Duodenal mucosa (tissue), 2 donors: Measurements from ENCODE around the gene NOL4L.

Experiments
- H3K27ac ChIP-seq: one replicate; pipeline ENCODE4 v1.7.0; 2013; ENCODE audit warnings: low read depth, low read length
- H3K27me3 ChIP-seq, 2 donors: one replicate each; pipeline ENCODE4 v1.7.0; 2013; ENCODE audit warnings: low read length in 2 of 2, control low read depth in 1 of 2; ENCODE audit not compliant: insufficient read depth in 2 of 2, control insufficient read depth in 1 of 2
- H3K36me3 ChIP-seq, 2 donors: one replicate each; pipeline ENCODE4 v1.7.0; 2013; ENCODE audit warnings: low read length in 2 of 2, control low read depth in 1 of 2; ENCODE audit not compliant: insufficient read depth in 2 of 2, control insufficient read depth in 1 of 2
- H3K4me1 ChIP-seq, 2 donors: one replicate each; pipeline ENCODE4 v1.7.0; 2013; ENCODE audit warnings: low read length in 2 of 2, control low read depth in 1 of 2; ENCODE audit not compliant: insufficient read depth in 2 of 2, control insufficient read depth in 1 of 2
- H3K4me3 ChIP-seq, 2 donors: one replicate each; pipeline ENCODE4 v1.7.0; 2013; ENCODE audit warnings: low read length in 2 of 2, low read depth in 1 of 2
- H3K9ac ChIP-seq, 2 donors: one replicate each; pipeline ENCODE4 v1.7.0; 2013; ENCODE audit warnings: low read length in 2 of 2, low read depth in 1 of 2
- H3K9me3 ChIP-seq, 2 donors: one replicate each; pipeline ENCODE4 v1.7.0; 2013; ENCODE audit warnings: low read length in 2 of 2, control low read depth in 1 of 2; ENCODE audit not compliant: control insufficient read depth in 1 of 2

Gene NOL4L

DNA sequence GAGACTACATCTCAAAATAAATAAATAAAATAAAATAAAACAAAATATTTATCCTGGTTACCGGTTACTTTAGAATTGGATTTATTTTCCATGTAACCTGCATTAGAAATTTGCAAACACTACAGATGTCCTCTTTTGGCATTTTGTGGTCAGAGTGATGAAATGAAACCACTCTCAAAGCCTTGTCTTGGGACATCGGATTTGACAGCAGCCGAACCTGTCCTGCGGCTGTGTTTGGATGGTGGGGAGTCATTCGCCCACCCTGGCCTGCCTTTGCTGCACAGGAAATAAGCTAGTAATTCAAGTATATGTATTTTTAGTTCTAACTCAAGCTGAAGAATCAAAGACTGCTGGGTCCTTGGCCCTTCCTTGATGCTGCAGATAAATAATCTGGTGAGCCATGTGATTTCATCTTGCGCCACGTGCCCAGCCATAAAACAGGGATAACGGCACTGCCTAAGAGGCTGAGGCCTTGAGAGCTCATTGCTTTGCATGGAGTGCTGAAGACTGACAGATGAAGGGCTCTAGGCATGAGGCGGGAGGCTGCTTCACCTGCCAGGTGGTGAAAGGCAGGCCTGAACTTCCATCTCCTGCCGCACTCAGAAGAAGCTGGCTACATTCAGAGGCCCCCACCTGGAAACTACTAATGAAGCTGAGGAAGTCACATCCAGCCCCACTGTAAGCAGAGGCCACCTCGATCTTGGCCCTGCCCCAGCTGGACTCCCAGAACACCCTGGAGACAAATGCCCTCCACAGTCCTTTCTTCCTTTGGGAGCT is 76.9 kb downstream of the NOL4L start:
- peaks cover 5 to 7% of the 10 kb centered on the region in 2 donors for H3K4me1 ChIP-seq
- H3K36me3 ChIP-seq: no peaks in the 10 kb centered on the region
- H3K27ac ChIP-seq: no peak overlapping the region
- no peaks in the 10 kb centered on the region for H3K27me3 ChIP-seq
- no peaks in the 10 kb centered on the region for H3K9me3 ChIP-seq
- no peak overlapping the region for H3K4me3 ChIP-seq
- no peak overlapping the region for H3K9ac ChIP-seq

DNA sequence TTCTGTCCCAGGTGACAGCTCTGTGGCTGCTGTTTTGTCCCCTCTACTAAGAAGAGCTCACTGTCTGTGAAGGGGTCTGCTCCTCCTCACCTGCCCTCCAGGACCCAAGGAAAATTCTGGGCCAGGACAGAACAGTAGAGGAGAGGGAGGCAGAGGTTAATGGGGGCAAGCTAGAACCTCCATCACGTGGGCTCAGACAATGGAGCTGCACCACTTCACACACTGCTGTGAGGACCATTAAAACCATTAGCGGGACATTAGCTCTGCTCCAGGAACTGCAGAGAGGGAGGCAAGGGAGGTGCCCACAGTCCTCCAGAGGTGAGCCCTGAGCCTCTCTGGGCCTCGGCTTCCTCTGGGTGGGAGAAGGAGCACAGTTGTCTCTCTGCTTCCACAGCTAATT is 78.4 kb downstream of the NOL4L start:
- Histone ChIP-seq H3K4me3 (no peak overlapping the region), H3K9me3 (no peaks in the 10 kb centered on the region), H3K9ac (no peak overlapping the region), H3K4me1 (peaks cover 5 to 7% of the 10 kb centered on the region in 2 donors), H3K27ac (no peak overlapping the region), H3K36me3 (no peaks in the 10 kb centered on the region), H3K27me3 (no peaks in the 10 kb centered on the region)

DNA sequence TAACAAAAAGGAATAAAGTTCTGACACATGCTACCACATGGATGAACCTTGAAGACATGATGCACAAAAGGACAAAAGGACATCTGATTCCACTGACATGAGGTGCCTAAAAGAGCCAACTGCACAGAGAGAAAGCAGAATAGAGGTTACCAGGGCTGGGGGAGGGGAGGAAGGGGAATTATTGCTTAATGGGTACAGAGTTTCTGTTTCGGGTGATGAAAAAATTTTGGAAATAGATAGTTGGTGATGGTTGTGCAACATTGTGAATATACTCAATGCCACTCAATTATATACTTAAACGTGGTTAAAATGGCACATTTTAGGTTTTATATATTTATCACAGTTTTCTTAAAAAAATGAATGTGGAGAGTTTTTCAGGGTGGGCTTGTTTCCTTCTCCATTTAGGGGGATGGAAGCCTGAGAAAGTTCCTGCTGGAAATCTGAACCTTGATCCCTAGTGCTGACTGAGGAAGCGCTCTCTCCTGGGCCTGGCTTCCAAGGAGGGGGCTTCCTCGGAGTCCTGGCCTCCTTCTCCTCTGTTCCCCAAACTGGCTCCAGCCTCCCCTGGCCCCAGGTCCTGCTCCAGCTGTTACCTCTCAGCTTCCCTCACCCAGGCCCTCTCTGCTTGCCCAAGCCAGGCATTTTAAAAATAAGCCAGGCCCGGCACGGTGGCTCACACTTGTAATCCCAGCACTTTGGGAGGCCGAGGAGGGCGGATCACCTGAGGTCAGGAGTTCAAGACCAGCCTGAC is 79.2 kb downstream of the NOL4L start:
- no peaks in the 10 kb centered on the region for H3K36me3 ChIP-seq
- peaks cover 2 to 5% of the 10 kb centered on the region in 2 donors for H3K4me1 ChIP-seq
- H3K9ac ChIP-seq: no peak overlapping the region
- H3K27me3 ChIP-seq: no peaks in the 10 kb centered on the region
- H3K27ac ChIP-seq: no peak overlapping the region
- no peaks in the 10 kb centered on the region for H3K9me3 ChIP-seq
- H3K4me3 ChIP-seq: no peak overlapping the region

DNA sequence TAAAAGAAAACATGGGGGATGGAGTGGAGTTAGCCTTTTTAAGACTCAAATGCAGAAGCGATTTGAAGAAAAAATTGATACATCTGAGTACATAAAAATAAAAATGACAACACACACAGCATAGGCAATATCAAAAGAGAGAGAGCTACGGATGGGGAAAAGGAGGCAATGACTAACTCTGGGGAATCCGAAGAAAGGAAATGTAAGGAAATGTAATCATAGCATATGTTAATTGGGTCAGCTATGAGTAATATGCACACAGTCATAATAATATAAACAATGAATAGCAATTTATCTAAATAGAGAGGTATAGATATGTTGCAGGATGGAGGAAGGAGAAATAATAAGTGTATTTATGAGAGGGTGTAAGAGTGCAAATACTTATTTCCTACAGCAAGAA is 83.4 kb downstream of the NOL4L start:
- H3K36me3 ChIP-seq: no peaks in the 10 kb centered on the region
- no peak overlapping the region for H3K9ac ChIP-seq
- no peak overlapping the region for H3K27ac ChIP-seq
- no peaks in the 10 kb centered on the region for H3K27me3 ChIP-seq
- H3K9me3 ChIP-seq: no peaks in the 10 kb centered on the region
- H3K4me3 ChIP-seq: no peak overlapping the region
- no peaks in the 10 kb centered on the region for H3K4me1 ChIP-seq

DNA sequence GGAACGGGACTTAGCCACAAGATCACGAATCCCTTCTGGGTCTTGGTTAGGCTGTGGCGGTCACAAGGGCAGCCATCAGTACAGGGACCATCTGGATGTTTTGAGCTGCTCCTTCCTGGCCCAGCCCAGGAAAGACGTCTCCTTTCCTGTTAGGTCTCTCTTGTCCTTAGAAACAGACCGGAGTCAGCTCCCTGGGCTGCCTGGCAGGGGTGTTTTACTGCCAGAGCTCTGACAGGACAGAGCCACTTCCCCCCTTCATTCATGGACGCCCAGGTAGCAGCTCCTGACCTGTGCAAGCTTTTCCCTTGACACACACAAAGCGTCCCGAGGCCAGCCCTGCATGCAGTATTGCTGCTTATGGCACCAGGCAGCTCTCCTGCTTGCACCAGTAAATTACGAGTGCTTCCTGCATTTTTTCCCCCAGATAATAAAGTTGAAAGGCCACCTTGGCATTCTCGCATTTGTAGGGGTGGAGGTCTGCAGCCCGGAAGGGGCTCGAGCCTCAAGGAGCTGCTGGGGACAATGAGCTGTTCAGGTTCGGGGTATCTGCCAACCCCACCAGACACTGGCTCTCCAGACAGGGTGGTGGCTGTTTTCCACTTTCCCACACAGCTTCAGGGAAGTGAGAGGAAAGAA is 87.4 kb downstream of the NOL4L start:
- no peaks in the 10 kb centered on the region for H3K9me3 ChIP-seq
- H3K27me3 ChIP-seq: no peaks in the 10 kb centered on the region
- H3K27ac ChIP-seq: no peak overlapping the region
- no peaks in the 10 kb centered on the region for H3K4me1 ChIP-seq
- no peak overlapping the region for H3K4me3 ChIP-seq
- no peak overlapping the region for H3K9ac ChIP-seq
- no peaks in the 10 kb centered on the region for H3K36me3 ChIP-seq

DNA sequence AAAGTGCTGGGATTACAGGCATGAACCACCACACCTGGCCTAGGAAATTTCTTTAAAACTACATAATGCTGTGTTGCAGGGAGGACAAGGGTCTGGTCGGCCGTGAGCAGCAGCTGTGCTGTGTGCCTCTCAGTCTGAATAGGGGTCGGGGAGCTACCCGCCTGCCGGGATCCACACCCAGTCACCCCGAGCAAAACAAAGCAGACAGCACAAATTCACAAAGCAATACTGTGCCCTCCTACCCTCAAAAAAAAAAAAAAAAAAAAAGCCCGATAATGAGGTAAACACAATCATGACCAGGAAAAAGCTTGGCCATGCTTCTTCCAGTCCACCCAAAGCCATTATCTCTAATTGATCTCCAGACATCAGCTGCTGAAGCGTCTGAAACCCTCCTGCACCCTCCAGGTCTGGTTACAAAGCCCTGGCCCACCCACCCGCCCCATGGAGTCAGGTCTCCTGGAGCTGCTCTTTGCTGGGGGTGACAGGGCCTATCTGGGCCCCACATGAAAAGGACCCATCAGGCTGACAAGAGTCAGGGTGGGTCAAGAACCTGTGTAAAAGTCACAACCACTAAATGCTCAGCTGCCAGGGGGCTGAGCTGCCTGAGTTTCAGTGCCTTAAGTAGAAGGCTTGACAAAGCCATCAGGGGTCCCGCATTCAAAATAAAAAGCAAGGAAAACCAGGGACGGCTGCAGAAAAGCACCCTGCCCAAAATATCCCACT is 88.2 kb downstream of the NOL4L start:
- Histone ChIP-seq H3K4me3 (no peak overlapping the region), H3K36me3 (no peaks in the 10 kb centered on the region), H3K9me3 (no peaks in the 10 kb centered on the region), H3K4me1 (no peaks in the 10 kb centered on the region), H3K27me3 (no peaks in the 10 kb centered on the region), H3K9ac (no peak overlapping the region), H3K27ac (no peak overlapping the region)

DNA sequence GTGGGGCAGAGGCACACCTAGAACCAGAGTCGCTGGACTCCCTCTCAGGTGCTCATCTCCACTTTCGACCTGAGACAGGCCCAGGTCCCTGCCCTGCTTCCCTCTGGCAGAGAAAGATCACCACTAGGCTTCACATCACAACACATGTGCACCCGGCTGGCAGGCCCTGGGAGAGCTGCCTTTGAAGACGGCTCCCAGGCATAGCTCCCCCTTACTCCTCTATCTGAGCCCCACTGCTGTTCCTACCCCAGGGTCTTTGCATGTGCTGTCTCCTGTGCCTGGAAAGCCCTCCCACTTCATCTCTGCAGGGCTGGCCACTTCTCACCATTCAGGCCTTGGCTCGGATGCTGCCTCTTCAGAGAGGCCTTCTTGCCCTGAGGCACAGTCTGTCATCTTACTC is 89.2 kb downstream of the NOL4L start:
- Histone ChIP-seq H3K9ac (no peak overlapping the region), H3K36me3 (no peaks in the 10 kb centered on the region), H3K9me3 (no peaks in the 10 kb centered on the region), H3K4me1 (no peaks in the 10 kb centered on the region), H3K4me3 (no peak overlapping the region), H3K27ac (no peak overlapping the region), H3K27me3 (no peaks in the 10 kb centered on the region)

DNA sequence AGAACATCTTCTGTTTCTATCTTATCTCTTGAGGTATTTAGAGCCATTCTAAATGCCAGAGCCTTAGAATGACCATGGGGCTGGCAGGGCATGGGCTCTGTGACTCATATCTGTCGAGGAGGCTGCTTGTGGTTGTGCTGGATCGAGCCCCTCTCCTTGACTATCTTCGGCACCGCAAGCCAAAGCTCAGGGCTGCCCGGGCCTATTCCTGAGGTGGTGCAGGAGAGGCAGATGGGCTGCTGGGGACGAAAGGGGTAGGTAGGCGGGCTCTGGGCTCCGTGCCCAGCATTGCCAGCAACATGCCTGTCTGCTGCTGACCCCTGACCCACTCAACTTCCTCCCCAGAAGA is 89.9 kb downstream of the NOL4L start:
- Histone ChIP-seq H3K27ac (no peak overlapping the region), H3K9ac (no peak overlapping the region), H3K27me3 (no peaks in the 10 kb centered on the region)

DNA sequence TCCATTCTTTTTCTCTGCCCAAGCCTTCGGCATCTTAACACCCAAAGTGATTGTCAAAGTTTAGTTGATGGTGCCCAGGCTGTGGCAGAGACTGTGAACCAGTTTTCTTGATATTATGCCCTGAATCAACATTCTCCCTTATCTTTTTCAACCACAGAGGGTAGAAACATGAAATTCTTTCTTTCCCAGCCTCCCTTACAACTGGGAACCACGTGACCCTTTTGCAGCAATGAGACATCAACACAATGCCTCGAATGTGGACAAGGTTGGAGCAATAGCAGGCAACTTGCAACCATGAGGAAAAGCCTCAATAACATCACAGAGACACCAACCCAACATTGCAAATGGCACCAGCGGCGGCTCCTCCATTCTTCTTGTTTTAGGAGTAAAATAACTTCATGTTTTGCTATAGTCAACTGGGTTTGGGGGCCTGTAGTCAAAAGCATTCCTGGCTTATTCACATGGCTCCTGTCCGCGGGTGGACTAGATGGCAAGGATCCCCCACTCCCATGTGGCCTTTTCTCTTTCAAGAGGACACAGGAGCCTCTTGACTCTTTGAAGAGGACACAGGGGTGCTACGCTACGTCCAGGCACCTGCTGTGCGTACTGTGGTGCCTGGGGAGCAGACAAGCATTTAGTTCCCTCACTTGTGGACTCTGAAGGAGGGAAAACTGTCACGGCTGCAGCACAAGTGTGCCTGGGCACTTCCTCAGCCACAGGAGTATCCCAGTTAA is 90.5 kb downstream of the NOL4L start:
- H3K27me3 ChIP-seq: no peaks in the 10 kb centered on the region
- H3K27ac ChIP-seq: no peak overlapping the region
- no peak overlapping the region for H3K4me3 ChIP-seq
- H3K4me1 ChIP-seq: no peaks in the 10 kb centered on the region
- H3K36me3 ChIP-seq: no peaks in the 10 kb centered on the region
- H3K9ac ChIP-seq: no peak overlapping the region
- no peaks in the 10 kb centered on the region for H3K9me3 ChIP-seq

More for the DNA sequence above, 89.9 kb downstream of the NOL4L start:
- H3K4me3 ChIP-seq: no peak overlapping the region
- H3K9me3 ChIP-seq: no peaks in the 10 kb centered on the region
- no peaks in the 10 kb centered on the region for H3K4me1 ChIP-seq
- no peaks in the 10 kb centered on the region for H3K36me3 ChIP-seq
